GM12872 (cell line): ENCODE results near the gene RTP2.
A peak's percentile ranks its signal among the peaks of the same experiment; 100 is the strongest.

ENCODE experiments used
- CTCF ChIP-seq: IDR thresholded peaks from 3 replicates; pipeline ENCODE4 v1.5.1; 2011; ENCODE audit warnings: low read depth, mild to moderate bottlenecking, low read length, moderate library complexity; ENCODE audit not compliant: insufficient read depth

The RTP2 gene

GRCh38 chr3:187745201-187746058, 43.1 kb upstream of the RTP2 start, which contains the start of gene BCL6:
Gene BCL6 (minus strand): TSS chr3:187745468. CDS start chr3:187733693, 11,775 bp downstream.
- no peak for TF ChIP-seq CTCF

- TF ChIP-seq CTCF, result no peak
These were observed 42.1 kb upstream of the RTP2 start for GRCh38 chr3:187744169-187745151.

- TF ChIP-seq CTCF, result no peak
These were observed 41.1 kb upstream of the RTP2 start for GRCh38 chr3:187743195-187744141.

- no peak for TF ChIP-seq CTCF
These were observed 40.2 kb upstream of the RTP2 start for GRCh38 chr3:187742351-187743171.

GRCh38 chr3:187741403-187742350, 39.3 kb upstream of the RTP2 start:
- peak; percentile 64 for TF ChIP-seq CTCF
